OCI-LY1 (cell line): ENCODE measurements around the gene MUS81.

ENCODE experiments used
- CTCF ChIP-seq: fragments of 200-600 bp; sonication (generic), shearing (Covaris generic); IDR thresholded peaks from 2 replicates; pipeline ENCODE4 v1.5.1; 2017; ENCODE audit warnings: mild to moderate bottlenecking, antibody characterized with exemption, low read length, moderate library complexity, mixed read lengths
- EZH2 ChIP-seq: fragments of 200-600 bp; sonication (generic), shearing (Covaris generic); IDR thresholded peaks from 2 replicates; pipeline ENCODE4 v1.8.0; 2017; ENCODE audit warnings: borderline replicate concordance, mixed run types, mild to moderate bottlenecking, antibody characterized with exemption, low read length, moderate library complexity, mixed read lengths

- TF ChIP-seq CTCF = no peak
- no peak for TF ChIP-seq EZH2
These were observed 38.6 kb downstream of the MUS81 start for GRCh38 chr11:65898656-65899355.
